ENCODE data around the gene LDLRAD1.
"Not testable (repeated sequence)": the region's sequence is repeated elsewhere in the genome, so short reads cannot be mapped to it uniquely, and the experiment has no call there.

LDLRAD1 gene

DNA sequence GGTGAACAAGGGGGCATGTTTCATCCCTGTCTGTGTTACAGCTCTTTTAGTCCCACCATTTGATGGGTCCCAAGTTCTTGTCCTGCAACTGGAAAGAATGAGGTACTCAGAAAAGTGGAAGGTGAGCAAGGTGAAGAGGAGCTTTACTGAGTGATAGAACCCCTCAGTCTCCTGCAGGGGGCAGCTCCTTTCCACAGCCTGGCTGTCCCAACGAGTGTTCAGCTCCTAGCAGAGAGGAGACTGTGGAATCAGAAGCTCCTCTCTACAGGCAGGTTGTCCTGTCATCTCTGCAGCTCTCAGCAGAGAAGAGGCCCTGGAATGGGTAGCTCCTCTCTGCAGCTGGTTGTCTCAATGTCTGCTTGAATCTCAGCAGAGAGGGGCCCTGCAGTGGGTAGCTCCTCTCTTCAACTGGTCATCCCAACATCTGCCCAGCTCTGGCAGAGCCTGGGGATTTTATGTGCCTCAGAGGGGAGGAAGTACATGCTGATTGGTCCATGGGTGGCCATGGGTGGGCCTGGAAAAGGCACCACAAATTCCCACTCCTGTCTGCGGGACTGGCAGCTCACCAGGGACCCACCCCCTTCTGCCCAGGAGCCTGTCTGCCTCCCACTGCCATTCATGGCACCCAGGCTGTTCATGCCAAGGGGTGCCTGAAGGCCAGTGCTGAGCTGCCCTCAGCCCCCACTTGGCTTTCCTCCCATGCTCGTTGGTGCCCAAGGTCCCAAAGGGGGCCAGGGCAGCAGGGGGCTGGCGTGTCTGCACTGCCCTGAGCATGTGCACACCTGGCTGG lies 25.7 kb downstream of the LDLRAD1 start:
- DNase-seq (ENCODE audit: low read depth) = no peak

DNA sequence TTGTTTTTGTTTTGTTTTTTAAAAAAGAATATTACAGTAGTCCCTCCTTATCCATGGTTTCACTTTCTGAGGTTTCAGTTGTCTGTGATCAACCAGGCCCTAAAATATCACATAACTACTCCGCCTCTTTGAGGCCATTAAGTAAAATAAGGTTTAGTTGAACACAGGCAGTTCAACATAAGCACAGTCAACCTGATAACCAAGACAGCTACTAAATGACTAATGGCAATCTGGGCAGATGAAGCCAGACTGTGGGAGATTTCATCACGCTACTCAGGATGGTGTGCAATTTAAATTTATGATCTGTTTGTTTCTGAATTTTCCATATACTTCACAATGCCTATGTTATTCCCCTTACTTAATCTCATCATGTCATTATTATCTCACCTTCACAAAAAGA lies 30.1 kb downstream of the LDLRAD1 start:
- no peak for DNase-seq (ENCODE audit: low read depth)

DNA sequence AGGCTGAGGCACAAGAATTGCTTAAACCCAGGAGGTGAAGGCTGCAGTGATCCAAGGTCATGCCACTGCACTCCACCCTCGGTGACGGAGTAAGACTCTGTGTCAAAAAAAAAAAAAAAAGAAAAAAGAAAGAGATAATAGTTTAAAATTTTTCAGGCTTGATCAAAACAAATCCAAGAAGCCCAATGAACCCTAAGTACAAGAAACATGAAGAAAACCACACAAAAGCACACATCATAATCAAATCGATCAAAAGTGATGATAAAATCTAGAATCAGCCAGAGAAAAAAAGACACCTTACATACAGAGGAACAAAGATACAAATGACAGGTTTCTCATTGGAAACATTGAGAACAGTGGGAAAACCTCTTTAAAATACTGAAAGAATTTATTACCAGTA lies 31.5 kb downstream of the LDLRAD1 start:
- DNase-seq (ENCODE audit: low read depth) = no peak

DNA sequence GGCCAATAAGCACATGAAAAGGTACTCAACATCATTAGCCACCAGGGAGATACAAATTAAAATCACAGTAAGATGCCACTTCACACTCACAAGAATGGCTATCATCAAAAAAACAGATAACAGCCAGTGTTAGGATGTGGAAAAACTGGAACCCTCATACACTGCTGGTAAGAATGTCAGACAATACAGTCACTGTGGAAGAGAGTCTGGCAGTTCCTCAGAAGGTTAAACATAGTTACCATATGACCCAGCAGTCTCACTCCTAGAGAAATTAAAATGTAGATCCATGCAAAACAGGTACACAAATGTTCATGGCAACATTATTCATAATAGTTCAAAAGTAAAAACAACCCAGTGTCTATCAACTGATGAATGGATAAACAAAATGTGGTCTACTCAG lies 33.3 kb downstream of the LDLRAD1 start:
- no peak for DNase-seq (ENCODE audit: low read depth)

DNA sequence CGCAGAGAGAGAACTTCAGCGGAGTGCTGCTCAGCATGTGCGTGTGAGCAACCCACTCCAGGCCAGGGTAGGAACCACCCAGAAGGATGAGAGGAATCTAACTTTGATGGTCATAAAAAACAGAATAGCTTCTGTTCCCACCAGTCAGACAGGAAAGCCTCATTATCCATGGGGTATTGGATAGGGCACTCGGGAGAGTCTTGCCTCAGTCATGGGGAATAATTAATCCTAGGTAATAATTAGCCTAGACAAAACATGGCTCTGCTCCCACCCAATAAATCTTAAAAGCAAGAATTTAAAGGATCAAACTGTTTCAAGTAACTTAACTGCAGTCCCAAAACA lies 35.3 kb downstream of the LDLRAD1 start:
- DNase-seq (ENCODE audit: low read depth) = no peak

DNA sequence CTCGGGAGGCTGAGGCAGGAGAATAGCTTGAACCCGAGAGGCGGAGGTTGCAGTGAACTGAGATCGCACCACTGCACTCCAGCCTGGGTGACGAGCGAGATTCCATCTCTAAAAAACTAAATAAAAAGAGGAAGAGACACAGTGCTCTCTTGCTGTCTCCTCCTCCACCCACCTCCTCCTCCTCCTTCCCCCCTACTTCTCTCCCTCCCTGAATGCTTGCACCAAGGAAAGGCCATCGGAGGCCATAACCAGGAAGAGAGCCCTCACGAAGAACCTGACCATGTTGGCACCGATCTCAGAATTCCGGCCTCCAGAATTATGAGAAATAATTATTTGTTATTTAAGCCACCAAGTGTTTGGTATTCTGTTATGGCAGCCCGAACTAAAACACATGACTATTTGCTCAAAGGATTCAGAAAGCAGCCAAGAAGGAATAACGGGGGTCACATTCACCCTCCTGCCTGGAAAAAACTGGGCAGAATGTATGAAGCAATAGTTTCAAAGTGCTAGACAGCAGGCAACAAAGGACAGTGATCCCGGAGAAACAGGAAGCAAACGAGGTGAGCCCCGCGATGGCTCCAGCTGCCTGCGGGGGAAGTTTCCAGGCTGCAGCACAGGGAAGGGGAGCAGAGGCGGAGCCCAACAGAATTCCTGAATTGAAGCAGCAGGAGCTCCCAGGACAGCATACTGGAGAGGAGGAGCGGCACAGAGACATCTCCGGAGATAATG lies 35.8 kb downstream of the LDLRAD1 start:
- no peak for DNase-seq (ENCODE audit: low read depth)

DNA sequence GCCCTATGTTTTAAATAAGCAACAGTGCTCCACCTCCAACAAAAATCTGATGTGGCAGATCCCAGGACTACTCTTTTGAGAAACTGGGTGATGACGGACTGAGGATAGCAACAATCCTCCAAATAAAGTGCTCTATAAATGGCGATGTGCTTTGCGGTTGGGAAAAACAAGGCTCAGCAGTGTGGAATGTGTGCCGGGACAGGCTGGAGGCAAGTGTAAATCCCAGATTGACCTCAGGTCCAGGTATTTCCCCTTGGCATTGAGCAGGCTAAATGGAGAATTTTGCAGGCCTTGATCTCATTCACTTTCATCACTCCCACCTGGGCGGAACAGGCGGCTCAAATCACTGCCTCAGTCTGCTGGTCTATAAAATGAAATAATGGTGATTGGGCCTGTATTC lies 36.8 kb downstream of the LDLRAD1 start:
- no peak for DNase-seq (ENCODE audit: low read depth)

DNA sequence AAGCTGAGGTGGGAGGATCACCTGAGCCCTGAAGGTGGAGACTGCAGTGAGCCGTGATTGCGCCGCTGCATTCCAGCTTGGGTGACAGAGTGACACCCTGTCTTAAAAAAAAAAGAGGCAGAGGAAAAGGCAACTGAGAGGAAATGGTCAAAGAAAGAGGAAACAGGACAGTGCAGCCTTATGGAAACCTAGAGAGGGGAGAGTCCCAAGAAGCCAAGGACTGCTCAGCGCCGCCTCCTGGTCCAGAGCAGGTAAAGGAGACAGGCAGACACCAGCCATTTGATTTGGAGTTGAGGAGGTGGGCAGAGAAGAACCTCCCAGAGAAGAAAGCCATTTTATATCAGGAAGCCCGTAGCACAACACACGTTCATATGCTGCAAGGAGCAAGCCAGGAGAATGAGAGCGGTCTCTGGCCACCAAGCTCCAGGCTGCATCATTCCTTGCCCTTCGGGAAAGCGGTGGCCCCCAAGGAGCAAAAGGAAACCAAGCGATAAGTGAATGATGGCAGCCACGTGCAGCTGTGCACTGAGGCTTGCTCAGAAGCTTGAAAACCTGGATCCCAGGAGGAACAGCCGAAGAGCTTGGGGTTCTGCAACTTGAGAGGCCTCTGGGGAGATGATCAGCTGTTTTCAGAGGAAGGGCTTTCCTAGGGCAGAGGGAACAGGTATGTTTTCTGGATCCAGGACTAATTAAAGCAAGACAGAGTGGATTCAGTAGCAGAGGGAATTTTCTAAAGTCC lies 38.1 kb downstream of the LDLRAD1 start:
- no peak for DNase-seq (ENCODE audit: low read depth)

DNA sequence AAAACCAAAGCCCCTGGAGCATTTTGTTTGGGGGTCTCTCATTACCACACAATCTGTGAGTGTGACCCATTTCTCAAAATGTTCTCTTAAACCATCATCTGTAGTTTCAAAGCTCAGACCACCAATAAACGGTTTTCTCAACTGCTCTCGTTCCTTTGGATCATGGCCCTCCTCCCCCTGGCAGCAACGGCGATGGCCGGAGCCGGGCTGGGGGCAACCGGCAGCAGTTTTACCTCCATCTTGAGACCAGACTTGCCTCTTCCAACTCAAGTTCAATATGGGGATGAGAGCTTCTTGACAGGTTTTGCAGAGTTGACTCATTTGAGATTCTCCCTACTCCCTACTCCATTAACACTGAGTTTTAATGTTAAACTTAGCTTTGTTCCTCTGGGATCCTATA lies 42.1 kb downstream of the LDLRAD1 start:
- no peak for DNase-seq (ENCODE audit: low read depth)

DNA sequence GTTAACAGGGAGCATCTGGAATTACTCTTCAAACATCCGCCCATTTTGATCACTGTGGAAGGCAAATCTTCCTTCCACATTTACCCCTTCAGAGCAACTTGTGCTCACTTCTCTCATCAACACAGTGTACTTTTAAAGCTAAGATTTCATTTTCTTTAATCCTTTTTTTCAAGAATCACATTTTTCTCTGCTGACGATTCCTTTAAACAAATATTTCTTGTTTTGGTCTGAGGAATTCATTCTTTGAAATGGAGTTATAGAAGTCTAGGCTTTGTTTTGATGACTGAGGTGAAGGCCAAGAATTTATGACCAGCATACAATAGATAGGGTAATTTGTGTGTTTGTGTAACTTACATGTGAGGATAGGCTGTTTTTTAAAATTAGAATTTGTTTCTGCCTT lies 46.3 kb downstream of the LDLRAD1 start:
- no peak for DNase-seq (ENCODE audit: low read depth)

DNA sequence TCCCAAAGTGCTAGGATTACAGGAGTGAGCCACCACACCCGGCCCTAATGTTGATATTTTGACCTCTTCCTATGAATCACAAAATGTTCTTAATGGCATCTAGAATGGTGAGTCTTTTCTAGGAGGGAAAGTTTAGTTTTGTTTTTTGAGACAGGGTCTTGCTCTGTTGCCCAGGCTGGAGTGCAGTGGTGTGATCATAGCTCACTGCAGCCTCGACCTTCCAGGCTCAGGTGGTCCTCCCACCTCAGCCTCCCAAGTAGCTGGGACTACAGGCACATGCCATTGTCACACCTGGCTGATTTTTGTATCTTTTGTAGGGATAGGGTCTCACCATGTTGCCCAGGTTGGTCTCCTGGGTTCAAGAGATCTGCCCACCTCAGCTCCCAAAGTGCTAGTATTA lies 48.7 kb downstream of the LDLRAD1 start:
- DNase-seq (ENCODE audit: low read depth) = not testable (repeated sequence)

DNA sequence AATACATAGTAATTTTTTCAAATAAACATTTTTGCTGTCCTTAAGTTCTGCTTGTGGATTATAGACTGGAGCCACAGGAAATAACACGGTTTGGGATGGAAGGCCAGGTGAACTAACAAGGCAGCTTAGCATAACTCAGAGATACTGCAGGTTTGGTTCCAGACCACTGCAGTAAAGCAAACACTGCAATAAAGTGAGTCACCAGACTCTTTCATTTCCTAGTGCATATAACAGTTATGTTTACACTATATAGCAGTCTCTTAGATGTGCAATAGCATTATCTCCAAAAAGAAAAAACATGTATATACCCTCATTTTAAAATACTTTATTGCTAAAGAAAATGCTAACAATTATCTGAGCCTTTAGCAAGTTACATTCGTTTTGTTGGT lies 49.9 kb downstream of the LDLRAD1 start:
- no peak for DNase-seq (ENCODE audit: low read depth)

DNA sequence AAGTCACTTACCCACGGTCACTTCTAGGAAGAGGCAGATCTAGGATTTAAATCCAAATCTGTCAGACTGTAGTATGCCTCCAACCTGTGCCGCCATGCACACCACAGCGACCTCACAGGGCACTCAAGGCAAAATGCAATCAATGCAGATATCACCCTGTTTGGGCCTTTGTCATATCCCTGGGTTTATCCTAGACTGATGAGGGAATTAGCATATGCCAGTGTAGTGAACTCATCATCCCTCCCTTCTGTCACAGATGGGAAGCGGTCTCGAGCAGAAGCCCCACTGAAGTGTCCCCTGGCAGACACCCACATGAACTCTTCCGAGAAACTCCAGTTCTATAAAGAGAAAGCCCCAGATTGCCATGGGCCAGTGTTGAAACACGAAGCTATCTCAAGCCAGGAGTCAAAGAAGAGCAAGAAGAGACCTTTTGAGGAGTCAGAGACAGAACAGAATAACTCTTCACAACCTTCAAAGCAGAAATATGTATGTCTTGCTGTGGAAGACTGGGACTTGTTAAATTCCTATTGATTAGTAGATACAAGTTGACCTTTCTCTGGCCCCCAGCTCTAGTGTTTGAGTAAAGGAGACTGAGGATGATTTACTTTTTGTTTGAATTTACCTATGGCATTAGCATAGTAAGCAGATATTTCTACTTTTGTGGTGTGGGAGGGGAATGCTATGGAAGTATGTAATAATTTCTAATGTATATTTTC lies 50.4 kb downstream of the LDLRAD1 start:
- DNase-seq (ENCODE audit: low read depth) = no peak

DNA sequence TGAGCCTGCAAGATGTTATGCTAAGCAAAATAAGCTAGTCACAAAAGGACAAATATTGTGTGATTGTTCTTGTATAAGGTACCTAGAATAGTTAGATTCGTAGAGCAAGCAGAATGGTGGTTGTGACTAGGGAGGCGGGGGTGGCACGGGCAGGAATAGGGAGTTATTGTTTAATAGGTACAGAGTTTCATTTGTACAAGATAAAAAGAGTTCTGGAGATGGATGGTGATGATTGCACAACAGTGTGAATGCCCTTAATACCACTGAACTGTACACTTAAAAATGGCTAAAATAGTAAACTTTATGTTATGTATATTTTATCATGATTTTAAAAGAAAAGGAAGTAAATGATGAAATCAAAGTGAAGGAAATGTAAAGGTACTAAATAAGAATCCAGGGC lies 51.2 kb downstream of the LDLRAD1 start:
- no peak for DNase-seq (ENCODE audit: low read depth)

DNA sequence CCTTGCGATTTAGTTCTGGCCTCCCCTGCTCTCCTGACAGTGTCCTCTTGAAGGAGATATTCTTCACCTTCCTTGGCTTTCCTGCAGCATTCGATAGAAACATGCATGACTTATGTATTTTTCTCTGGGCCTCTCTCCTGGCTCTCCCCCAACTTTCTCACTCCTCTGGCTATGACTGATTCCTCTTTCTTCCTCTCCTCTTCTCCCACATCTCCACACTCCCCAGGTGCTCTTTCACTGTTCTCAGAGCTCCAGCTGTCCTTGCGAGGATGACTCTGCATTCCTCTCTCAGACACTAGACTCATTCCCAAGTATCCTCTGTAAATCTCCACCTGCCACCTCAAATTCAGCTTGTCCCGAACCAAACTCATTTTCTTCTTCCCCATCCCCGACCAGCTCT lies 53.9 kb downstream of the LDLRAD1 start:
- no peak for DNase-seq (ENCODE audit: low read depth)

DNA sequence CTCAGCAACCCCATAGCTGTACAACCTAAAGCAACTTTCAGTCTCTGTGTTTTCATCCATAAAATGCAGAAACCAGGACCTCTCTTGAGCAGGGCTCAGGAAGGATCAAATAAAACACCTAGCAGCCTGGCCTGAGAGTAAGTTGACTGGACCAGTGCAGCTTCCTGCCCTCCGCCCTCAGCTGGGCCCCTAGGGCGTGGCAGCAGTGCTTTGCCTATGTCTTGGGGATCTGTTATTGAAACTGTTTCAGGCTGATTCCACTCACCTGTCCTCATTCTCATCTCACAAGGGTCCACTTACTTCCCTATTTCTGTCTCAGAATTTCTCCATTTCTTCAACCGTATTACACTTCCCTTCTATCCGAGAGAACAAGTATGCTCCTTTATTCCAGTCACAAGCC lies 54.5 kb downstream of the LDLRAD1 start:
- DNase-seq (ENCODE audit: low read depth) = no peak

DNA sequence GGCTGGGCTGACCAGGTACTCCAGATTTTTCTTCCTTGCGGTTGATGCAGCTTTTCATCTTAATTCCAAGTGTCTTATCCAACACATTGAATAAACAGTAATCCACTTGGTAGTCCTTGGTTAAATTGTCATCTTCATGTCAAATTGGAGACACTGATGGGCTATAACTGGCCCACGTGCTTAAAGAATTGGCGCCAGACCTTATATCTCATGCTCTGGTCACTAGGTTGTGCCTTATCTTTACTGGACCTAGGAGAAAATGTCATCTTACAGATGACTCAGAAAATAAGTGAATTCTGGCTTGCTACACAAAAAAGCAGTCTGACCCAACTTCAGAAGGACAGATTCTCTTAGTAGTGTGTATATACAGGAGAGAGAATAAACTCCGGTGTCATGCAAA lies 55.6 kb downstream of the LDLRAD1 start:
- DNase-seq (ENCODE audit: low read depth) = no peak

DNA sequence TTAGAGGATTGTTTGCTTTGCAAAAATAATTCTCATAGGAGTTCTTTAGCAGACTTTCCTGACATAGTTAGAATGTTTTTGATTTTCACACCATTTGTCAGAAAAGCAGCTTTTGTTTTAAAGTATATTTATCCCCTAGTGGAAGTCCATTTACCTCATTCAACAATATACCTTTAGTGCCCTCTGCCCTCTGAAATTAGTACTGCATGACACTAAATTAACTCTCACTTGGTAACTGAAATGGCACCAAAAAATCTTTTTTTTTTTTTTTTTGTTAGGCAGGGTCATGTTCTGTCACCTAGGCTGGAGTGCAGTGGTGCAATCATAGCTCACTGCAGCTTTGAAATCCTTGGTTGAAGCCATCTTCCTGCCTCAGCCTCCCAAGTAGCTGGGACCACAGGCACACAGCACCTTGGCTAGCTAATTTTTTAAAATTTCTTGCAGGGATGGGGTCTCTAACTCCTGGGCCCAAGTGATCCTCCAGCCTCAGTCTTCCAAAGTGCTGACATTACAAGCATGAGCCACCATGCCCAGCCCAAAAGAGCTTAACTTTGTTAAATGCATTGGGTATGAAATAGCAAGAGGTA lies 58.2 kb downstream of the LDLRAD1 start:
- no peak for DNase-seq (ENCODE audit: low read depth)
